DND-41 (cell line): Measurements from ENCODE around the gene PRDM2.

Experiments used
- ATAC-seq: fragments of 200-7000 bp; cut with Tn5 transposase; 3 replicates; pipeline ENCODE4 v1.9.1; 2021; ENCODE audit warnings: low read depth; ENCODE audit not compliant: insufficient read depth
- DNase-seq: peaks from one replicate; pipeline ENCODE4 v3.0.0-alpha.2; 2020
- H2AFZ ChIP-seq: 2 replicates; pipeline ENCODE4 v1.6.0; 2012; ENCODE audit warnings: low read depth, low read length
- H3K27ac ChIP-seq: 2 replicates; pipeline ENCODE4 v1.5.1; 2012; ENCODE audit warnings: low read length, inconsistent platforms
- H3K27me3 ChIP-seq: fragments of 200-600 bp; sonication (generic); 2 replicates; pipeline ENCODE4 v1.6.0; 2012; ENCODE audit warnings: low read length, mild to moderate bottlenecking, inconsistent platforms; ENCODE audit not compliant: insufficient read depth, poor library complexity
- H3K36me3 ChIP-seq: 2 replicates; pipeline ENCODE4 v1.5.1; 2012; ENCODE audit warnings: low read length, inconsistent platforms; ENCODE audit not compliant: insufficient read depth
- H3K4me1 ChIP-seq: 2 replicates; pipeline ENCODE4 v1.5.1; 2012; ENCODE audit warnings: mild to moderate bottlenecking, low read length; ENCODE audit not compliant: insufficient read depth
- H3K4me2 ChIP-seq: 2 replicates; pipeline ENCODE4 v1.6.0; 2012; ENCODE audit warnings: mild to moderate bottlenecking, moderate library complexity, low read length, inconsistent platforms; ENCODE audit not compliant: insufficient read depth
- H3K4me3 ChIP-seq, 2 experiments: fragments of 200-600 bp in 1 of 2; shearing (Covaris generic) in 1 of 2; 2 replicates each; pipeline ENCODE4 v1.5.1; 2012 to 2016; ENCODE audit warnings: inconsistent platforms in 2 of 2, low read length in 2 of 2, mild to moderate bottlenecking in 2 of 2, low read depth in 1 of 2, moderate library complexity in 1 of 2
- H3K79me2 ChIP-seq: 2 replicates; pipeline ENCODE4 v1.6.0; 2012; ENCODE audit warnings: low read length, inconsistent platforms; ENCODE audit not compliant: insufficient read depth
- H3K9ac ChIP-seq: 2 replicates; pipeline ENCODE4 v1.6.0; 2012; ENCODE audit warnings: low read depth, mild to moderate bottlenecking, inconsistent platforms, low read length, moderate library complexity
- H3K9me3 ChIP-seq: 2 replicates; pipeline ENCODE4 v1.5.1; 2012; ENCODE audit warnings: low read length, moderate library complexity, mild to moderate bottlenecking, inconsistent platforms; ENCODE audit not compliant: insufficient read depth, severe bottlenecking
- H4K20me1 ChIP-seq: 2 replicates; pipeline ENCODE4 v1.6.0; 2012; ENCODE audit warnings: low read length; ENCODE audit not compliant: insufficient read depth
- EZH2 ChIP-seq: IDR thresholded peaks from 3 replicates; pipeline ENCODE4 v1.6.1; 2012; ENCODE audit warnings: borderline replicate concordance, low read depth, mild to moderate bottlenecking, moderate library complexity, low read length, inconsistent platforms; ENCODE audit not compliant: severe bottlenecking
- TF ChIP-seq, protein P1 (sequence below): IDR thresholded peaks from 2 replicates; pipeline ENCODE4 v1.5.1; 2012; ENCODE audit warnings: borderline replicate concordance, low read length, moderate library complexity, mild to moderate bottlenecking; ENCODE audit not compliant: poor library complexity, severe bottlenecking; ENCODE audit errors: extremely low read depth

Gene PRDM2

DNA sequence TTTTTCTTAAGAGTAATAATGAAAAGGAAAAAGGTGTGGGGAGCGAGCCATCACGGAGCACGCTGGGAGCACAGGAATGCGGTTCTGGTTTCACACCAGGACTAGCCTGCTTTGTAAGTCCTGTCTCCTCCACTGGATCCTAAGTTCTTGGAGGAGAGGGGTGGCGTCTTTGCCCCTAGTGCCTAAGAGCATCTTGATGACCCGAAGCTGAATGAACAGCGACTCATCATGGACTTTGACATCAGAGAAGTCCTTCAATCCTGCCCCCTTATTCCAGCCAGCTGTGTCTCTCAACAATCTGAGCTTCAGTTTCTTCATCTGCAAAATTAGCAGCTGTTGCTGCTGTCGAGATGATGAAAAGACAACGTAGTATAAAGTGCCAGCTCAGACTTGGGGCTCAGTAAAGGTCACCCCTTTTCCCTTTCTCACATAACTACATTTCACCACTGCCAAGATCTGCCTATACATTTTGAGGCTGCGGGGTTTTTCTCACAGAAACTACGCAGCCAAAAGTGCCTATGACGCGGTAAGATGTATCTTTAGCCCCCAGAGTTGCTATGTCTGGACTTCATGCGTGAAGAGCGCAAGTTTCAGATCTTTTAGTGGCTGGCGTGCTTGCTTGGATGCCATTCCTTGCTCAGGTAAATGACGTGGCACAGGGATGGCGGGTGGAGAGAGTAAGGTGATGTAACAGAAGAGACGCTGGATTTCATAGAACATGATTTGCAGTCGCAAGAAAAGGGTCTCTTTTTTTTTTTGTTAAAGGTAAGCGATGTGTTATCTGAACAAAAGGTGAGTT is 4.9 kb upstream of the PRDM2 start:
- no peaks in the 10 kb centered on the region for H4K20me1 ChIP-seq
- TF ChIP-seq, protein P1, sequence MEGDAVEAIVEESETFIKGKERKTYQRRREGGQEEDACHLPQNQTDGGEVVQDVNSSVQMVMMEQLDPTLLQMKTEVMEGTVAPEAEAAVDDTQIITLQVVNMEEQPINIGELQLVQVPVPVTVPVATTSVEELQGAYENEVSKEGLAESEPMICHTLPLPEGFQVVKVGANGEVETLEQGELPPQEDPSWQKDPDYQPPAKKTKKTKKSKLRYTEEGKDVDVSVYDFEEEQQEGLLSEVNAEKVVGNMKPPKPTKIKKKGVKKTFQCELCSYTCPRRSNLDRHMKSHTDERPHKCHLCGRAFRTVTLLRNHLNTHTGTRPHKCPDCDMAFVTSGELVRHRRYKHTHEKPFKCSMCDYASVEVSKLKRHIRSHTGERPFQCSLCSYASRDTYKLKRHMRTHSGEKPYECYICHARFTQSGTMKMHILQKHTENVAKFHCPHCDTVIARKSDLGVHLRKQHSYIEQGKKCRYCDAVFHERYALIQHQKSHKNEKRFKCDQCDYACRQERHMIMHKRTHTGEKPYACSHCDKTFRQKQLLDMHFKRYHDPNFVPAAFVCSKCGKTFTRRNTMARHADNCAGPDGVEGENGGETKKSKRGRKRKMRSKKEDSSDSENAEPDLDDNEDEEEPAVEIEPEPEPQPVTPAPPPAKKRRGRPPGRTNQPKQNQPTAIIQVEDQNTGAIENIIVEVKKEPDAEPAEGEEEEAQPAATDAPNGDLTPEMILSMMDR: no peak
- no peak overlapping the region for H3K9ac ChIP-seq
- H3K79me2 ChIP-seq: no peaks in the 10 kb centered on the region
- H3K4me2 ChIP-seq: no peak overlapping the region
- no peaks in the 10 kb centered on the region for H3K9me3 ChIP-seq
- no peak overlapping the region for H2AFZ ChIP-seq
- peaks cover 10% of the 10 kb centered on the region for H3K4me1 ChIP-seq
- H3K27ac ChIP-seq: no peak overlapping the region
- DNase-seq (no peak), ATAC-seq (no peak)
- H3K27me3 ChIP-seq: peaks cover 5% of the 10 kb centered on the region
- H3K4me3 ChIP-seq: no peak overlapping the region
- no peaks in the 10 kb centered on the region for H3K36me3 ChIP-seq

DNA sequence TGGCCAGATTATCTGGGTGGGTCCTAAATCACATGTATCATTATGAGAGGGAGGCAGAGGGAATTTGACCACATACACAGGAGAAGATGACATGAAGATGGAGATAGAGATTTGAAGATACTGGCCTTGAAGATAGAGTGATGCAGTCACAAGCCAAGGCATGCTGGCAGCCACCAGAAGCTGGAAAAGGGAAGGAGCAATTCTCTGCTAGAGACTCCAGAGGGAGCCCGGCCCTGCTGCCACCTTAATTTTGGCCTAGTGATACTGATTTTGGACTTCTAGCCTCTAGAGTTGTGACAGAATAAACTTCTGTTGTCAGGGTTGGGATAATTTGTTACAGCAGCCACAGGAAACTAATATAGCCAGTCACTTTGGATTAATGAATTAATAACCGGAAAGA is 2.2 kb upstream of the PRDM2 start:
- ATAC-seq: no peak
- Histone ChIP-seq H3K9me3 (no peaks in the 10 kb centered on the region), H3K27ac (no peak overlapping the region), H3K79me2 (peaks cover 1% of the 10 kb centered on the region; the same call in 1 of the 2 replicates), H3K9ac (no peak overlapping the region), H3K4me2 (no peak overlapping the region), H4K20me1 (no peaks in the 10 kb centered on the region), H2AFZ (no peak overlapping the region), H3K27me3 (peaks cover 5% of the 10 kb centered on the region), H3K4me1 (peaks cover 22% of the 10 kb centered on the region), H3K36me3 (no peaks in the 10 kb centered on the region), H3K4me3 (no peak overlapping the region)
- DNase-seq: no peak
- TF ChIP-seq, protein P1: no peak
- TF ChIP-seq EZH2: no peak

DNA sequence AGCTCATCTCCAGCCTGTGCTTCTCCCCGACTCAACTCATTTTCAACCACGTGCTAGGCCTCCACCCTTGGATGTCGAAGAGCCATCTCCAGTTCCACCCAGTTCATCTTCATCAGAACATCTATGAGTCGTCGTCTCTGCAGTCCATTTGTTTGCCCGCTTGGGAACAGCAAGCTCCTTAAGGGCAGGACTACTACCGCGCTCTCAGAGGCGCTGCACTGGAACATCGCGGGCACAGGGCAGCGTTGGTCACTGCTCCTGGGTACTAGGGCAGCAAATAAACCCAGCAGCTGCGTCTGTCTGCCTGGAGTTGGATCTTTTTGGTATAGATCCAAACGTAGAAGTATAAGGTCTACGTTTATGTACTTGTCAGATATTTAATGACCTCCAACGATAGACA is 478 bp upstream of the PRDM2 start:
- Histone ChIP-seq H3K4me2 (peak overlapping the region; percentile 82), H4K20me1 (no peaks in the 10 kb centered on the region), H3K4me1 (peaks cover 22% of the 10 kb centered on the region), H3K9ac (peak overlapping the region; percentile 70), H2AFZ (peak overlapping the region; percentile 94), H3K9me3 (no peaks in the 10 kb centered on the region), H3K36me3 (no peaks in the 10 kb centered on the region), H3K27me3 (no peaks in the 10 kb centered on the region), H3K4me3 (peak overlapping the region; percentile 25 to 70), H3K27ac (peak overlapping the region; percentile 58), H3K79me2 (peaks cover 12% of the 10 kb centered on the region; the same call in 1 of the 2 replicates)
- DNase-seq (peak; percentile 5), ATAC-seq (0 out of 3 replicates have a peak, but pooled peaks have one; percentile 10)
- no peak for TF ChIP-seq EZH2
- TF ChIP-seq, protein P1: no peak
